ENCODE results near the gene EEIG1.
A peak's percentile ranks its signal among the peaks of the same experiment; 100 is the strongest.
"Not testable (repeated sequence)": the region's sequence is repeated elsewhere in the genome, so short reads cannot be mapped to it uniquely, and the experiment has no call there.

EEIG1 gene

GRCh38 chr9:128025736-128026135, 44.9 kb upstream of the EEIG1 start:
- H3K27ac ChIP-seq, result no peak overlapping the region

DNA sequence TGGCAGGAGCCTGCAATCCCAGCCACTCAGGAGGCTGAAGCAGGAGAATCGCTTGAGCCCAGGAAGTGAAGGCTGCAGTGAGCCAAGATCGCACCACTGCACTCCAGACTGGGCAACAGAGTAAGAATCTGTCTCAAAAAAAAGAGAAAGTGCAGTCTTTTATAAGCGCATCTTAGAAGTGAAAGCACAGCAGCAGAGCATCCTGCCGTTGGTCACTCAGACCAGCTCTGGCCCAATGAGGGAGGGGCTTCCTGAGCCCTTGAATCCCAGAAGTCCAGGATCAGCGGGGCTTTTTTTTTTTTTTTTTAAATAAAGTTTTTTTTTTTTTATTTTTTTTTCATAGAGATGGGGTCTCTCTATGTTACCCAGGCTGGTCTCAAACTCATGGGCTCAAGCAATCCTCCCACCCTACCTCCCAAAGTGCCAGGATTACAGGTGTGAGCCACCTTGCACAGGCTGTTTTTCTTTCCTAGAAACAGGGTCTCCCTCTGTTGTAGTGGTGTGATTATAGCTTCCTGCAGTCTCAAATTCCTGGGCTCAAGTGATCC, 44.0 kb upstream of the EEIG1 start:
- Histone ChIP-seq H3K27ac (no peak overlapping the region), H4K20me1 (ENCODE audit: insufficient read depth) (no peaks in the 10 kb centered on the region), H3K27me3 (ENCODE audit: insufficient read depth, low read depth) (no peaks in the 10 kb centered on the region), H3K79me2 (ENCODE audit: insufficient read depth, low read depth) (no peaks in the 10 kb centered on the region), H3K4me1 (ENCODE audit: low read depth, poor library complexity, severe bottlenecking) (no peaks in the 10 kb centered on the region), H3K36me3 (ENCODE audit: insufficient read depth) (no peaks in the 10 kb centered on the region), H3K9ac (no peak overlapping the region), H2AFZ (ENCODE audit: low read depth) (no peak overlapping the region), H3K4me3 (IDR thresholded peaks at IDR 0.05; ENCODE audit: insufficient read depth, low read depth, low read length) (no peak overlapping the region), H3K4me2 (no peak overlapping the region)
- TF ChIP-seq CTCF (conservative IDR thresholded peaks at IDR 0.05; ENCODE audit: low read depth, low read length), result no peak

More at GRCh38 chr9:128025736-128026135, 44.9 kb upstream of the EEIG1 start:
- Histone ChIP-seq H3K4me3 (IDR thresholded peaks at IDR 0.05; ENCODE audit: insufficient read depth, low read depth, low read length) (no peak overlapping the region), H3K79me2 (ENCODE audit: insufficient read depth, low read depth) (no peaks in the 10 kb centered on the region), H4K20me1 (ENCODE audit: insufficient read depth) (no peaks in the 10 kb centered on the region), H3K9ac (no peak overlapping the region), H3K4me2 (no peak overlapping the region), H2AFZ (ENCODE audit: low read depth) (no peak overlapping the region), H3K36me3 (ENCODE audit: insufficient read depth) (no peaks in the 10 kb centered on the region), H3K4me1 (ENCODE audit: low read depth, poor library complexity, severe bottlenecking) (no peaks in the 10 kb centered on the region), H3K27me3 (ENCODE audit: insufficient read depth, low read depth) (no peaks in the 10 kb centered on the region)
- TF ChIP-seq CTCF (conservative IDR thresholded peaks at IDR 0.05; ENCODE audit: low read depth, low read length), result no peak

- H3K4me2 ChIP-seq; H3K4me3 ChIP-seq (IDR thresholded peaks at IDR 0.05; ENCODE audit: insufficient read depth, low read depth, low read length); H2AFZ ChIP-seq (ENCODE audit: low read depth); H3K36me3 ChIP-seq (ENCODE audit: insufficient read depth); H3K4me1 ChIP-seq (ENCODE audit: low read depth, poor library complexity, severe bottlenecking); H3K79me2 ChIP-seq (ENCODE audit: insufficient read depth, low read depth); H3K9ac ChIP-seq; H4K20me1 ChIP-seq (ENCODE audit: insufficient read depth); H3K27me3 ChIP-seq (ENCODE audit: insufficient read depth, low read depth); H3K27ac ChIP-seq: not testable (repeated sequence)
Measured at GRCh38 chr9:128023671-128024070, 42.9 kb upstream of the EEIG1 start.

- Histone ChIP-seq H3K4me3 (IDR thresholded peaks at IDR 0.05; ENCODE audit: insufficient read depth, low read depth, low read length) (no peak overlapping the region), H3K4me1 (ENCODE audit: low read depth, poor library complexity, severe bottlenecking) (no peaks in the 10 kb centered on the region), H3K27me3 (ENCODE audit: insufficient read depth, low read depth) (no peaks in the 10 kb centered on the region), H2AFZ (ENCODE audit: low read depth) (no peak overlapping the region), H3K4me2 (no peak overlapping the region), H3K36me3 (ENCODE audit: insufficient read depth) (no peaks in the 10 kb centered on the region), H3K27ac (no peak overlapping the region), H3K79me2 (ENCODE audit: insufficient read depth, low read depth) (no peaks in the 10 kb centered on the region), H4K20me1 (ENCODE audit: insufficient read depth) (no peaks in the 10 kb centered on the region), H3K9ac (no peak overlapping the region)
- TF ChIP-seq CTCF (conservative IDR thresholded peaks at IDR 0.05; ENCODE audit: low read depth, low read length), result no peak
Measured at GRCh38 chr9:128022886-128023285, 42.1 kb upstream of the EEIG1 start.

GRCh38 chr9:128021098-128021497, 40.3 kb upstream of the EEIG1 start:
- no peak overlapping the region for H3K27ac ChIP-seq
- no peak overlapping the region for H3K4me2 ChIP-seq
- peak; percentile 5; the same call in 1 of the 2 replicates for TF ChIP-seq CTCF (conservative IDR thresholded peaks at IDR 0.05; ENCODE audit: low read depth, low read length)
- H2AFZ ChIP-seq (ENCODE audit: low read depth), result no peak overlapping the region
- no peaks in the 10 kb centered on the region for H3K79me2 ChIP-seq (ENCODE audit: insufficient read depth, low read depth)
- H3K4me1 ChIP-seq (ENCODE audit: low read depth, poor library complexity, severe bottlenecking), result no peaks in the 10 kb centered on the region
- H3K27me3 ChIP-seq (ENCODE audit: insufficient read depth, low read depth), result no peaks in the 10 kb centered on the region
- no peaks in the 10 kb centered on the region for H4K20me1 ChIP-seq (ENCODE audit: insufficient read depth)
- no peak overlapping the region for H3K9ac ChIP-seq
- no peaks in the 10 kb centered on the region for H3K36me3 ChIP-seq (ENCODE audit: insufficient read depth)
- no peak overlapping the region for H3K4me3 ChIP-seq (IDR thresholded peaks at IDR 0.05; ENCODE audit: insufficient read depth, low read depth, low read length)
